ENCODE data around the gene NGRN.

Gene NGRN

GRCh38 chr15:90233387-90234095, 31.9 kb upstream of the NGRN start, which contains the start of gene CIB1:
TSS of gene CIB1 (minus strand) at chr15:90233941. CDS start at chr15:90233885, 56 bp downstream.
- peak within 1 kb of the TSS; percentile 94 for H3K27ac ChIP-seq
- POLR2A ChIA-PET (ENCODE audit: low non-redundant PET): interaction anchor here (0.5 to 2.0 kb wide), 6 partner anchors 11 to 71 kb away, joined by 3 to 7 read pairs (median 4); no protein-coding TSS in a partner anchor
- peak; percentile 97 for DNase-seq (ENCODE audit: low spot score)
- TF ChIP-seq, protein P1, sequence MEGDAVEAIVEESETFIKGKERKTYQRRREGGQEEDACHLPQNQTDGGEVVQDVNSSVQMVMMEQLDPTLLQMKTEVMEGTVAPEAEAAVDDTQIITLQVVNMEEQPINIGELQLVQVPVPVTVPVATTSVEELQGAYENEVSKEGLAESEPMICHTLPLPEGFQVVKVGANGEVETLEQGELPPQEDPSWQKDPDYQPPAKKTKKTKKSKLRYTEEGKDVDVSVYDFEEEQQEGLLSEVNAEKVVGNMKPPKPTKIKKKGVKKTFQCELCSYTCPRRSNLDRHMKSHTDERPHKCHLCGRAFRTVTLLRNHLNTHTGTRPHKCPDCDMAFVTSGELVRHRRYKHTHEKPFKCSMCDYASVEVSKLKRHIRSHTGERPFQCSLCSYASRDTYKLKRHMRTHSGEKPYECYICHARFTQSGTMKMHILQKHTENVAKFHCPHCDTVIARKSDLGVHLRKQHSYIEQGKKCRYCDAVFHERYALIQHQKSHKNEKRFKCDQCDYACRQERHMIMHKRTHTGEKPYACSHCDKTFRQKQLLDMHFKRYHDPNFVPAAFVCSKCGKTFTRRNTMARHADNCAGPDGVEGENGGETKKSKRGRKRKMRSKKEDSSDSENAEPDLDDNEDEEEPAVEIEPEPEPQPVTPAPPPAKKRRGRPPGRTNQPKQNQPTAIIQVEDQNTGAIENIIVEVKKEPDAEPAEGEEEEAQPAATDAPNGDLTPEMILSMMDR (conservative IDR thresholded peaks at IDR 0.05; ENCODE audit: low read depth): no peak
- CTCF ChIA-PET: interaction anchor here (0.5 to 1.6 kb wide), 6 partner anchors 20 to 132 kb away, joined by 3 to 7 read pairs (median 4); no protein-coding TSS in a partner anchor

- TF ChIP-seq, protein P1 (conservative IDR thresholded peaks at IDR 0.05; ENCODE audit: low read depth): no peak
- peak; percentile 27 for DNase-seq (ENCODE audit: low spot score)
- peak within 1 kb of the TSS; percentile 94 for H3K27ac ChIP-seq
- CTCF ChIA-PET: interaction anchor here (0.5 to 1.1 kb wide), 2 partner anchors 53 to 91 kb away, joined by 3 to 4 read pairs; no protein-coding TSS in a partner anchor
- POLR2A ChIA-PET (ENCODE audit: low non-redundant PET): interaction anchor here (0.5 to 2.0 kb wide), 6 partner anchors 10 to 72 kb away, joined by 3 to 7 read pairs (median 4); no protein-coding TSS in a partner anchor
These were observed 31.1 kb upstream of the NGRN start, which contains the start of gene GDPGP1 for GRCh38 chr15:90234096-90234988. TSS of gene GDPGP1 (plus strand) at chr15:90234209. CDS start at chr15:90240909, 6,700 bp downstream.

DNA sequence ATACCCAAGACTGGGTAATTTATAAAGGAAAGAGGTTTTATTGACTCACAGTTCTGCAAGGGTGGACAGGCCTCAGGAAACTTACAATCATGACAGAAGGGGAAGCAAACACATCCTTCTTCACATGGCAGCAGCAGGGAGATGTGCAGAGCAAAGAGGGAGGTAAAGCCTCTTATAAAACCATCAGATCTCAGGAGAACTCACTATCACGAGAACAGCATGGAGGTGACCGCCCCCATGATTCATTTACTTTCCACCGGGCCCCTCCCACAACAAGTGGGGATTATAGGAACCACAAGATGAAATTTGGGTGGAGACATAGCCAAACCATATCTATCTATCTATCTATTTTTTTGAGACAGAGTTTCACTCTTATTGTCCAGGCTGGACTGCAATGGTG, 26.1 kb upstream of the NGRN start:
- TF ChIP-seq, protein P1 (conservative IDR thresholded peaks at IDR 0.05; ENCODE audit: low read depth): no peak
- DNase-seq (ENCODE audit: low spot score): no peak
- H3K27ac ChIP-seq: peak overlapping the region; percentile 10; the same call in 1 of the 2 replicates
- ChIA-PET POLR2A (ENCODE audit: low non-redundant PET) (interaction anchor here (0.7 kb wide), 1 partner anchor 26 kb away, joined by 3 read pairs; the partner anchor contains the start of gene NGRN), CTCF (no interaction called here)

DNA sequence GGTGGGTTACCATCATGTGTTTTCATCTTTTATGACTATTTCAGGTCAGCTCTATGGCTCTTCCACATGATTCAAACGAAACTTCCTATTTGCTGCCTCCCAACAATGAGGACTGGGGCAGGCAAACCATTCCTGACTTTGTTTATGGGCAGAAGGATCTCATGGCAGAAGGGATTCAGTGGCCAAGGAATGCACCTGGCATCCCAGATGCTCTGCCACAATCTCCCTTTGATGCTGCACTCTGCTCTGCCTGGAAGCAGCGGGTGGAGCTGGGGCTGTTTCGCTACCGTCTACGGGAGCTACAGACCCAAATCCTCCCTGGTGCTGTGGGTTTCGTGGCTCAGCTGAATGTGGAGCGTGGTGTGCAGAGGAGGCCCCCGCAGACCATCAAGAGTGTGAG, 24.6 kb upstream of the NGRN start:
- no peak for DNase-seq (ENCODE audit: low spot score)
- ChIA-PET POLR2A (ENCODE audit: low non-redundant PET) (no interaction called here), CTCF (no interaction called here)
- peak overlapping the region; percentile 18 for H3K27ac ChIP-seq
- TF ChIP-seq, protein P1 (conservative IDR thresholded peaks at IDR 0.05; ENCODE audit: low read depth): no peak

- no peak for DNase-seq (ENCODE audit: low spot score)
- H3K27ac ChIP-seq: peak overlapping the region; percentile 18
- ChIA-PET POLR2A (ENCODE audit: low non-redundant PET) (no interaction called here), CTCF (interaction anchor here (0.8 kb wide), 1 partner anchor 67 kb away, joined by 3 read pairs; no protein-coding TSS in a partner anchor)
- TF ChIP-seq, protein P1 (conservative IDR thresholded peaks at IDR 0.05; ENCODE audit: low read depth): no peak
These were observed 23.9 kb upstream of the NGRN start for GRCh38 chr15:90241343-90242192.

Measured in RWPE1 (cell line).